ENCODE data around the gene SH3PXD2A. TPM values are rescaled to one million over a fixed set of nuclear protein-coding genes. Genes with fewer than 3 reads are reported as not detected.

Gene SH3PXD2A
- total RNA-seq, 1 donor = 58.3 TPM

DNA sequence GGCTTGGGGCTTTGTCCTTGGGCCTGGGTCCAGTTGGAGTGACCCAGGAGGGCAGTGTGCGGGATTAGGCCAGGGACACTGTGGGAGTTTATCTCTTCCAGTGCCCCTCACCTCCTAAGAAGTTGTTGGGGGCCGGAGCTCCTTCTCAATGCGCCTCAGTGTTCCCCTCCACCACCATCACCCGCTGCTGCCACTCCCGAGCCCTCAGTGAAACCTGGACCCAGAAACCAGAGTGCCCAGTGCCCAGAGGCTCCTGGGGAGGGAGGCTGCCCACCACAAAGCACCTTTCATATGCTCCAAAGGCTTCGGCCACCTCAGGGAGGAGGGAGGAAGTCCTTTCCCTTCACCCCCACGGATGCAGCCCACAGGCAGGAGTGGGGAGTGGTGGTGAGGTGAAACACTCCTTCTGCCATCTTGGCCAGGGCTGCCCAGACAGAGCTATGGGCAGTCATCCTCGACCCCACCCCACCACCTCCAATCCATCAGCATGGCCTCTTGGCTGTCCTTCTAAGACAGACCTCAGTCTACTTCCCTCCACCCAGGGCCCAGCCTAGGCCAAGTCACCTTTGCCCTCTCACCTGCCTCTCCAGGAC lies 99.0 kb downstream of the SH3PXD2A start:
- H3K4me3 ChIP-seq (ENCODE audit: low read depth, low read length) = no peak overlapping the region
- no peak for DNase-seq (ENCODE audit: low read depth)
- TF ChIP-seq, protein P1, sequence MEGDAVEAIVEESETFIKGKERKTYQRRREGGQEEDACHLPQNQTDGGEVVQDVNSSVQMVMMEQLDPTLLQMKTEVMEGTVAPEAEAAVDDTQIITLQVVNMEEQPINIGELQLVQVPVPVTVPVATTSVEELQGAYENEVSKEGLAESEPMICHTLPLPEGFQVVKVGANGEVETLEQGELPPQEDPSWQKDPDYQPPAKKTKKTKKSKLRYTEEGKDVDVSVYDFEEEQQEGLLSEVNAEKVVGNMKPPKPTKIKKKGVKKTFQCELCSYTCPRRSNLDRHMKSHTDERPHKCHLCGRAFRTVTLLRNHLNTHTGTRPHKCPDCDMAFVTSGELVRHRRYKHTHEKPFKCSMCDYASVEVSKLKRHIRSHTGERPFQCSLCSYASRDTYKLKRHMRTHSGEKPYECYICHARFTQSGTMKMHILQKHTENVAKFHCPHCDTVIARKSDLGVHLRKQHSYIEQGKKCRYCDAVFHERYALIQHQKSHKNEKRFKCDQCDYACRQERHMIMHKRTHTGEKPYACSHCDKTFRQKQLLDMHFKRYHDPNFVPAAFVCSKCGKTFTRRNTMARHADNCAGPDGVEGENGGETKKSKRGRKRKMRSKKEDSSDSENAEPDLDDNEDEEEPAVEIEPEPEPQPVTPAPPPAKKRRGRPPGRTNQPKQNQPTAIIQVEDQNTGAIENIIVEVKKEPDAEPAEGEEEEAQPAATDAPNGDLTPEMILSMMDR (IDR thresholded peaks at IDR 0.05; ENCODE audit: insufficient read depth, low read depth, low read length) = no peak

DNA sequence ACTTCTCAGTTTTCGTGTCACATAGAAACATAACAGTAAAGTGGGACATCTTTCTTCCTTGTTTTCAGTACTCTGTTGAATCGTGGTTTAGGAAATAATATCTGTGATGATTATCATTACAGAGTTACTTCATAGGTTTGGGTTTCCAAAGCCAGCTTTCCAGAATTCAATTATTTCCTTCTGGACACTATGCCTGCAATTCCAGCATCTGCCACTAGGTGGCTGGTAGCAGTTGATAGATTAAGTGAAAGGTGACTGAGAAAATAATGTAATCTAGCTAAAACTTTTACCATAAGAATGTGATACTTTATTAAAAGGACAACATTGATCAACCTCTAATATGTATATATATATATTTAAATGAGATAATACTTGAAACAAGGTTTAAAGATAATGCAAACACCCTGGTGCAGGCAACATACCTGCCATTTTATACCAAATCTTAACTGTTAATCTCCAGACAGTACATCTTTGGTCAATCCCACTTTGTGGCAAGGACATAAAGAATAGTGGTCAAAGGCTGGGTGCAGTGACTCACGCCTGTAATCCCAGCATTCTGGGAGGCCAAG lies 102.6 kb downstream of the SH3PXD2A start:
- TF ChIP-seq, protein P1 (IDR thresholded peaks at IDR 0.05; ENCODE audit: insufficient read depth, low read depth, low read length) = peak; percentile 60
- H3K4me3 ChIP-seq (ENCODE audit: low read depth, low read length) = no peak overlapping the region
- no peak for DNase-seq (ENCODE audit: low read depth)

DNA sequence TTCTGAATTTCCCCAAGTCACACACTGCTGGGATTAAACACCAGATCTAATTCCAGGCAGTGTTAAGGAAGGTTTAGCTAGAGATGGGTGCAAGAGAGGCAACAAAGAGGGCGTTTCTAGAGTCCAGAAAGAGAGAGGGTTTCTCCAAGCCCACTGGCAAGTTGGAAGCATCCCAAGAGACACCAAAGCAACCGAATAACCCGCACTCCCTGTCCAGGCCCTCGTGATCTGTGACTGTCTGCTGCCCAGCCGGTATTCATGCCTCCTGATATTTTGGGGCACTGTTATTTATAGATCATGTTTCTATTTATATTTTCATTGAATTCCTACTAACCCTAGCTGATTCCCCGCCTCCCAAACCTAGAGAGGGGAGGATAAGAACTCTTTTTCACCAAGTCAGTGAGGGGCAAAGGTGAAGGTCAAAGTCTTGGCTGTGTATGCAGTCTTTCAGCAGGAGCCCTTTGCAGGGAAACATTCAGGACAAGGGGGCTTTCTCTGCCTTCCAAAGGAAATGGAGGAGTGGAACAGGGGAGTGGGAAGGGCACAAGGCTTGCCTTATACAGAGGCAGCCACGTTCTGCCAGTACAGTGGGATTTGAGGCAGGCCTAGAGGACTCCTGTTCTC lies 103.6 kb downstream of the SH3PXD2A start:
- TF ChIP-seq, protein P1 (IDR thresholded peaks at IDR 0.05; ENCODE audit: insufficient read depth, low read depth, low read length) = no peak
- no peak overlapping the region for H3K4me3 ChIP-seq (ENCODE audit: low read depth, low read length)
- no peak for DNase-seq (ENCODE audit: low read depth)

DNA sequence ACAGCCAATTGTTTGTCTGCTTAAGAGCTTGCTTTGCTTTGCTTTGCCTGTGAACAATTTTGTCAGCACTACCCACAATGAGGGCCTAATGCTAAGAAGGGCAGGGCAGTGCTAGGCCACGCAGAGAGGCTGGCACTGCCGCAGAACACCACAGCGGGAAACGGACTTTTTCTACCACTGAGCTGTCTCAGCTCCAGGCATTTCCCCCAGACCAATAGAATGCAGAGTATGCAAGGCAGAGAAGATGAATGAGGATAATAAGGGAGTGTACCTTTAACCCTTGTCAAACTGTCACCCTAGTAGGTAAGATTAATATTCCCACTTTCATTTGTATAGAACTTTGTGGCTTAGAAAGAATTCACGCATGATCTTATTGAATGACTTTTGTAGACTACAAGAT lies 104.5 kb downstream of the SH3PXD2A start:
- no peak for DNase-seq (ENCODE audit: low read depth)
- TF ChIP-seq, protein P1 (IDR thresholded peaks at IDR 0.05; ENCODE audit: insufficient read depth, low read depth, low read length) = no peak
- H3K4me3 ChIP-seq (ENCODE audit: low read depth, low read length) = no peak overlapping the region

DNA sequence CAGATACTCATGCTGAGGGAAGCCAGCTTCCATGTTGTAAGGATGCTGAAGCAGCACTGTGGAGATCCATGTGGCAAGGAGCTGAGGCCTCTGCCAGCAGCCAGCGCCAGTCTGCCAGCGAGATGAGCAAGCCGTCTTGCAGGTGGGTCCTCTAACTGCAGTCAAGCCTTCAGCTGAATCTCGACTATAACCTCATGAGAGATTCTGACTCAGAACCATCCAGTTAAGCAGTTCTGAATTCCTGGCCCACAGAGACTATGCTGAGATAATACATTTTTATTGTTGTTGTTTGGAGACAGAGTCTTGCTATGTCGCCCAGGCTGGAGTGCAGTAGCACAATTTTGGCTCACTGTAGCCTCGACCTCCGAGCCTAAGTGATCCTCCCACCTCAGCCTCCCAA lies 105.6 kb downstream of the SH3PXD2A start:
- no peak overlapping the region for H3K4me3 ChIP-seq (ENCODE audit: low read depth, low read length)
- TF ChIP-seq, protein P1 (IDR thresholded peaks at IDR 0.05; ENCODE audit: insufficient read depth, low read depth, low read length) = no peak
- DNase-seq (ENCODE audit: low read depth) = no peak

- no peak for DNase-seq (ENCODE audit: low read depth)
- TF ChIP-seq, protein P1 (IDR thresholded peaks at IDR 0.05; ENCODE audit: insufficient read depth, low read depth, low read length) = no peak
- H3K4me3 ChIP-seq (ENCODE audit: low read depth, low read length) = no peak overlapping the region
These were observed 107.4 kb downstream of the SH3PXD2A start for GRCh38 chr10:103748020-103748419.

Data from fibroblast of villous mesenchyme (primary cell).